C4-2B (cell line): ENCODE measurements around the gene FAM186B.

Source experiments
- ZFX ChIP-seq: fragments of 450-650 bp; IDR thresholded peaks from 2 replicates; pipeline ENCODE4 v1.6.1; 2017
- TF ChIP-seq, protein P1 (sequence below): fragments of 450-650 bp; conservative IDR thresholded peaks from 2 replicates; pipeline ENCODE4 v1.5.1; 2017; ENCODE audit warnings: mild to moderate bottlenecking

DNA sequence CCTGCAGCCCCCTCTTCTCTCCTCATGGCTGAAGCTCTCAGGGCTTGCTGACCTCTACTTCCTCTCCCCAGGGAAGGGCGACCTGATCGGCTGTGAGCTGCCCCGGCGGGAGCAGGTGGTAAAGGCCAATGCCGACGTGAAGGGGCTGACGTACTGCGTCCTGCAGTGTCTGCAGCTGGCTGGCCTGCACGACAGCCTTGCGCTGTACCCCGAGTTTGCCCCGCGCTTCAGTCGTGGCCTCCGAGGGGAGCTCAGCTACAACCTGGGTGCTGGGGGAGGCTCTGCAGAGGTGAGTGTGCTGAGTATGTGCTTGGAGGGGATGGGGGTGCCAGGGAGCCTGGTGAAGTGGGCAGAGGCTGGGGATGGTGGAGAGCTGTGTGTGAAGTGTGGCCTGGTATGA is 51.2 kb downstream of the FAM186B start:
- TF ChIP-seq, protein P1, sequence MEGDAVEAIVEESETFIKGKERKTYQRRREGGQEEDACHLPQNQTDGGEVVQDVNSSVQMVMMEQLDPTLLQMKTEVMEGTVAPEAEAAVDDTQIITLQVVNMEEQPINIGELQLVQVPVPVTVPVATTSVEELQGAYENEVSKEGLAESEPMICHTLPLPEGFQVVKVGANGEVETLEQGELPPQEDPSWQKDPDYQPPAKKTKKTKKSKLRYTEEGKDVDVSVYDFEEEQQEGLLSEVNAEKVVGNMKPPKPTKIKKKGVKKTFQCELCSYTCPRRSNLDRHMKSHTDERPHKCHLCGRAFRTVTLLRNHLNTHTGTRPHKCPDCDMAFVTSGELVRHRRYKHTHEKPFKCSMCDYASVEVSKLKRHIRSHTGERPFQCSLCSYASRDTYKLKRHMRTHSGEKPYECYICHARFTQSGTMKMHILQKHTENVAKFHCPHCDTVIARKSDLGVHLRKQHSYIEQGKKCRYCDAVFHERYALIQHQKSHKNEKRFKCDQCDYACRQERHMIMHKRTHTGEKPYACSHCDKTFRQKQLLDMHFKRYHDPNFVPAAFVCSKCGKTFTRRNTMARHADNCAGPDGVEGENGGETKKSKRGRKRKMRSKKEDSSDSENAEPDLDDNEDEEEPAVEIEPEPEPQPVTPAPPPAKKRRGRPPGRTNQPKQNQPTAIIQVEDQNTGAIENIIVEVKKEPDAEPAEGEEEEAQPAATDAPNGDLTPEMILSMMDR, result no peak
- no peak for TF ChIP-seq ZFX
